ENCODE measurements around the gene NUDT14. TPM values are rescaled to one million over a fixed set of nuclear protein-coding genes. Genes with fewer than 3 reads are reported as not detected.

NUDT14 gene
- total and polyA plus RNA-seq, 2 of the 8 experiments (the other 6 are each of a cell fraction or from before 2014, with no cell fraction given): 25.5 to 33.3 TPM

DNA sequence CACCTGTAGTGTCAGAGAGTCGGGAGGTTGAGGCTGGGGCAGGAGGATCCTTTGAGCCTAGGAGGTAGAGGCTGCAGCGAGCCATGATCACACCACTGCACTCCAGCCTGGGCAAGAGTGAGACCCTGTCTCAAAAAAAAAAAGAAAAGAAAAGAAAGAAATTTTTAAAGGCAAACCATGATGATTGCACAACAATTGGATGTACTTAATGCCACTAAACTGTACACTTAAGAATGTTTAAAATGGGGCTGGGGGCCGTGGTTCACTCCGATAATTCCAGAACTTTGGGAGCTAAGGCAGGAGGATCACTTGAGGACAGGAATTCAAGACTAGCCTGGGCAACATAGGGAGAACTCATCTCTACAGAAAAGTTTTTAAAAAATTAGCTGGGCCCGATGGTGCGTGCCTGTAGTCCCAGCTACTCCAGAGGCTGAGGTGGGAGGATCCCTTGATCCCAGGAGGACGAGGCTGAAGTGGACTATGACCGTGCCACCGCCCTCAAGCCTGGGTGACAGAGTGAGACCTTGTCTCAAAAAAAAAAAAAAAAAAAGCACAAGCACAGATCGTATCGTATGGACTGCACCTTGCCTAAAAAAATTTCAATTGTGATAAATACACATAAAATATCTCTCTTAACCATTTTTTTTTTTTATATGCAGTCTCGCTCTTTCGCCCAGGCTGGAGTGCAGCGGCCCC is 45.3 kb downstream of the NUDT14 start (continued):
- TF ChIP-seq ZNF274 (IDR thresholded peaks at IDR 0.05; ENCODE audit: borderline replicate concordance, extremely low read depth, low read length): no peak
- TF ChIP-seq BACH1 (IDR thresholded peaks at IDR 0.05; ENCODE audit: low read length): no peak
- no peak for TF ChIP-seq POU5F1 (IDR thresholded peaks at IDR 0.05; ENCODE audit: low read depth, low read length)
- no peak for TF ChIP-seq RXRA (IDR thresholded peaks at IDR 0.05; ENCODE audit: insufficient read depth, low read depth, low read length)
- TF ChIP-seq, protein P1, sequence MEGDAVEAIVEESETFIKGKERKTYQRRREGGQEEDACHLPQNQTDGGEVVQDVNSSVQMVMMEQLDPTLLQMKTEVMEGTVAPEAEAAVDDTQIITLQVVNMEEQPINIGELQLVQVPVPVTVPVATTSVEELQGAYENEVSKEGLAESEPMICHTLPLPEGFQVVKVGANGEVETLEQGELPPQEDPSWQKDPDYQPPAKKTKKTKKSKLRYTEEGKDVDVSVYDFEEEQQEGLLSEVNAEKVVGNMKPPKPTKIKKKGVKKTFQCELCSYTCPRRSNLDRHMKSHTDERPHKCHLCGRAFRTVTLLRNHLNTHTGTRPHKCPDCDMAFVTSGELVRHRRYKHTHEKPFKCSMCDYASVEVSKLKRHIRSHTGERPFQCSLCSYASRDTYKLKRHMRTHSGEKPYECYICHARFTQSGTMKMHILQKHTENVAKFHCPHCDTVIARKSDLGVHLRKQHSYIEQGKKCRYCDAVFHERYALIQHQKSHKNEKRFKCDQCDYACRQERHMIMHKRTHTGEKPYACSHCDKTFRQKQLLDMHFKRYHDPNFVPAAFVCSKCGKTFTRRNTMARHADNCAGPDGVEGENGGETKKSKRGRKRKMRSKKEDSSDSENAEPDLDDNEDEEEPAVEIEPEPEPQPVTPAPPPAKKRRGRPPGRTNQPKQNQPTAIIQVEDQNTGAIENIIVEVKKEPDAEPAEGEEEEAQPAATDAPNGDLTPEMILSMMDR (IDR thresholded peaks at IDR 0.05; ENCODE audit: control extremely low read depth in 1 of 3, insufficient read depth in 1 of 3, low read depth in 1 of 3, low read length in 3 of 3): no peak
- no peak for TF ChIP-seq HDAC6 (IDR thresholded peaks at IDR 0.05; ENCODE audit: low read depth, low read length)
- no peak for TF ChIP-seq CEBPB (IDR thresholded peaks at IDR 0.05; ENCODE audit: low read depth, low read length)
